OCI-LY7 (cell line): ENCODE results near the gene EEF1AKMT3. TPM values are rescaled to one million over a fixed set of nuclear protein-coding genes. Genes with fewer than 3 reads are reported as not detected.

Source experiments
- BruUV-seq: library from RNA; stranded (reverse); fragments of 400-500 nt; replicated peaks from 2 replicates; lab custom pipeline; 2021; lab: Mats Ljungman, UMichigan
- CTCF ChIA-PET: fragments of 300-600 bp; sonication (Branson Sonifier 250); formaldehyde crosslinking; loops from one replicate; lab custom pipeline; 2022; ENCODE audit warnings: antibody characterized with exemption; ENCODE audit not compliant: unreplicated experiment; lab: Charles Lee
- POLR2A ChIA-PET: fragments of 300-600 bp; sonication (Branson Sonifier 250); formaldehyde crosslinking; loops from one replicate; lab custom pipeline; 2022; ENCODE audit warnings: antibody characterized with exemption; lab: Charles Lee
- DNase-seq: peaks from one replicate; pipeline ENCODE4 v3.0.0-alpha.2; 2015; ENCODE audit warnings: low spot score
- H2AFZ ChIP-seq: fragments of 200-600 bp; sonication (generic), shearing (Covaris generic); 2 replicates; pipeline ENCODE4 v1.6.1; 2014; ENCODE audit warnings: mild to moderate bottlenecking, antibody characterized with exemption, low read length, moderate library complexity
- H3K27ac ChIP-seq: fragments of 200-600 bp; sonication (generic); 2 replicates; pipeline ENCODE4 v1.5.1; 2014; ENCODE audit warnings: mixed run types, low read depth, mild to moderate bottlenecking, moderate library complexity, low read length, inconsistent platforms; ENCODE audit not compliant: poor library complexity, severe bottlenecking
- H3K36me3 ChIP-seq: fragments of 200-600 bp; sonication (generic); 2 replicates; pipeline ENCODE4 v1.6.1; 2014; ENCODE audit warnings: mild to moderate bottlenecking, antibody characterized with exemption, low read length, moderate library complexity, mixed read lengths; ENCODE audit not compliant: insufficient read depth
- H3K4me1 ChIP-seq: fragments of 200-600 bp; sonication (generic); 2 replicates; pipeline ENCODE4 v1.5.1; 2014; ENCODE audit warnings: mild to moderate bottlenecking, low read length; ENCODE audit not compliant: insufficient read depth, poor library complexity, severe bottlenecking
- H3K4me2 ChIP-seq: fragments of 200-600 bp; sonication (generic); 2 replicates; pipeline ENCODE4 v1.6.1; 2014; ENCODE audit warnings: mild to moderate bottlenecking, low read length
- H3K4me3 ChIP-seq: fragments of 200-600 bp; sonication (generic); 2 replicates; pipeline ENCODE4 v1.5.1; 2014; ENCODE audit warnings: mild to moderate bottlenecking, low read depth, low read length; ENCODE audit not compliant: poor library complexity, severe bottlenecking
- H3K79me2 ChIP-seq: fragments of 200-600 bp; sonication (generic); 2 replicates; pipeline ENCODE4 v1.6.1; 2016; ENCODE audit warnings: low read depth, mild to moderate bottlenecking, low read length, moderate library complexity, mixed read lengths; ENCODE audit not compliant: insufficient read depth
- H3K9me2 ChIP-seq: fragments of 200-600 bp; sonication (generic); 2 replicates; pipeline ENCODE4 v1.6.1; 2016; ENCODE audit warnings: mild to moderate bottlenecking, low read length, mixed read lengths; ENCODE audit not compliant: insufficient read depth
- H3K9me3 ChIP-seq: fragments of 200-600 bp; sonication (generic); 2 replicates; pipeline ENCODE4 v1.6.1; 2014; ENCODE audit warnings: mild to moderate bottlenecking, mixed run types, low read length, mixed read lengths
- H4K20me1 ChIP-seq: fragments of 200-600 bp; sonication (generic); 2 replicates; pipeline ENCODE4 v1.6.1; 2014; ENCODE audit warnings: mild to moderate bottlenecking, antibody characterized with exemption, low read length, moderate library complexity, mixed read lengths; ENCODE audit not compliant: insufficient read depth
- CTCF ChIP-seq: fragments of 200-600 bp; sonication (generic); conservative IDR thresholded peaks from 2 replicates; pipeline ENCODE4 v1.5.1; 2014; ENCODE audit warnings: mild to moderate bottlenecking, antibody characterized with exemption, low read length, moderate library complexity, mixed read lengths
- EZH2phosphoT487 ChIP-seq: fragments of 200-600 bp; sonication (generic); IDR thresholded peaks from 2 replicates; pipeline ENCODE4 v1.6.1; 2018; ENCODE audit warnings: low read depth, borderline replicate concordance, mild to moderate bottlenecking, mixed run types, antibody characterized with exemption, low read length, moderate library complexity, mixed read lengths
- intact Hi-C: fragments of 100-400 bp; cut with micrococcal nuclease; formaldehyde crosslinking; loops from one replicate; pipeline ENCODE4 v1.10.0; 2022; ENCODE audit not compliant: unreplicated experiment
- total RNA-seq, 2 experiments: library from RNA; depleted of rRNA in 1 of 2; stranded (reverse); fragments of >200 nt in 1 of 2; shearing (Covaris generic) in 1 of 2; gene quantifications; 2 replicates each; pipeline ENCODE4 v1.2.3, GENCODE V29; 2014 to 2022

The EEF1AKMT3 gene
- total RNA-seq, 2 experiments from 2014 or later: 3.4 to 6.3 TPM

GRCh38 chr12:57806677-57807076, 34.3 kb downstream of the EEF1AKMT3 start:
- H4K20me1 ChIP-seq: no peaks in the 10 kb centered on the region
- BruUV-seq: no TSS peak
- no peak overlapping the region for H2AFZ ChIP-seq
- no peak overlapping the region for H3K4me3 ChIP-seq
- peaks cover 10% of the 10 kb centered on the region; the same call in 1 of the 2 replicates for H3K36me3 ChIP-seq
- H3K4me1 ChIP-seq: no peaks in the 10 kb centered on the region
- intact Hi-C loops: no loop called here
- no peaks in the 10 kb centered on the region for H3K9me3 ChIP-seq
- H3K27ac ChIP-seq: no peak overlapping the region
- H3K9me2 ChIP-seq: no peaks in the 10 kb centered on the region
- no peak for TF ChIP-seq CTCF
- no peak for TF ChIP-seq EZH2phosphoT487
- no peak overlapping the region for H3K4me2 ChIP-seq
- DNase-seq: no peak
- ChIA-PET CTCF (interaction anchor here (0.7 kb wide), 1 partner anchor 99 kb away, joined by 3 read pairs; no protein-coding TSS in a partner anchor), POLR2A (interaction anchor here (1.1 kb wide), 1 partner anchor 19 kb away, joined by 4 read pairs; no protein-coding TSS in a partner anchor)
- no peaks in the 10 kb centered on the region for H3K79me2 ChIP-seq

GRCh38 chr12:57807285-57807684, 34.9 kb downstream of the EEF1AKMT3 start:
- Histone ChIP-seq H3K9me2 (no peaks in the 10 kb centered on the region), H3K36me3 (peaks cover 10% of the 10 kb centered on the region; the same call in 1 of the 2 replicates), H3K27ac (no peak overlapping the region), H3K79me2 (no peaks in the 10 kb centered on the region), H3K4me2 (no peak overlapping the region), H2AFZ (no peak overlapping the region), H3K4me1 (no peaks in the 10 kb centered on the region), H3K9me3 (no peaks in the 10 kb centered on the region), H4K20me1 (no peaks in the 10 kb centered on the region), H3K4me3 (no peak overlapping the region)
- BruUV-seq: no TSS peak
- ChIA-PET POLR2A (interaction anchor here (1.1 kb wide), 1 partner anchor 18 kb away, joined by 4 read pairs; no protein-coding TSS in a partner anchor), CTCF (interaction anchor here (0.7 kb wide), 1 partner anchor 98 kb away, joined by 3 read pairs; no protein-coding TSS in a partner anchor)
- intact Hi-C loops: no loop called here
- TF ChIP-seq CTCF: no peak
- DNase-seq: no peak

GRCh38 chr12:57808351-57808750, 35.9 kb downstream of the EEF1AKMT3 start:
- TF ChIP-seq CTCF (no peak), EZH2phosphoT487 (no peak)
- H3K4me2 ChIP-seq: no peak overlapping the region
- no peak overlapping the region for H3K4me3 ChIP-seq
- no TSS peak for BruUV-seq
- H4K20me1 ChIP-seq: no peaks in the 10 kb centered on the region
- intact Hi-C loops: no loop called here
- peaks cover 3% of the 10 kb centered on the region; the same call in 1 of the 2 replicates for H3K36me3 ChIP-seq
- no peaks in the 10 kb centered on the region for H3K9me3 ChIP-seq
- H2AFZ ChIP-seq: no peak overlapping the region
- POLR2A ChIA-PET: interaction anchor here (0.5 kb wide), 1 partner anchor 14 kb away, joined by 3 read pairs; no protein-coding TSS in a partner anchor
- CTCF ChIA-PET: no interaction called here
- no peak for DNase-seq
- H3K27ac ChIP-seq: no peak overlapping the region
- no peaks in the 10 kb centered on the region for H3K4me1 ChIP-seq
- H3K9me2 ChIP-seq: no peaks in the 10 kb centered on the region
- H3K79me2 ChIP-seq: no peaks in the 10 kb centered on the region
